HG03442 (cell line): ENCODE results near the gene OSBPL3.

Source experiments
- ATAC-seq: cut with Tn5 transposase; IDR thresholded peaks from one replicate; pipeline ENCODE4 v1.9.1; 2021; ENCODE audit warnings: mild to moderate bottlenecking, moderate library complexity; ENCODE audit not compliant: unreplicated experiment

Gene OSBPL3

DNA sequence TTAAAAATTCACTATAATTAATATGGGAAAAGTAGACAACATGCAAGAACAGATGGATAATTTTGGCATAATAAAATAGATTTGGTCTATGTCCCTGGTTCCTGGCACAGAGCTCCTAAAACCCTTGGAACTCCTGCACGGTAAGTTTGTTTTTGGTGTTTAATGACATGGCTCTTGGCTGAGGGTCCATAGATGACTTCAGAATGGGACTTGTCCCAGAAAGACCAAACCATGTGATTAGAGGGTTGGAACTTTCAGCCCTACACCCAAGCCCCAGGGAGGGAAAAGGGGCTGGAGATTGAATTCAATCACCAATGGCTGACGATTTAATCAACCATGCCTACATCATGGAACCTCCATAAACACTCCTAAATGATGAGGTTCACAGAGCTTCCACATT lies 210.1 kb downstream of the OSBPL3 start:
- no peak for ATAC-seq

DNA sequence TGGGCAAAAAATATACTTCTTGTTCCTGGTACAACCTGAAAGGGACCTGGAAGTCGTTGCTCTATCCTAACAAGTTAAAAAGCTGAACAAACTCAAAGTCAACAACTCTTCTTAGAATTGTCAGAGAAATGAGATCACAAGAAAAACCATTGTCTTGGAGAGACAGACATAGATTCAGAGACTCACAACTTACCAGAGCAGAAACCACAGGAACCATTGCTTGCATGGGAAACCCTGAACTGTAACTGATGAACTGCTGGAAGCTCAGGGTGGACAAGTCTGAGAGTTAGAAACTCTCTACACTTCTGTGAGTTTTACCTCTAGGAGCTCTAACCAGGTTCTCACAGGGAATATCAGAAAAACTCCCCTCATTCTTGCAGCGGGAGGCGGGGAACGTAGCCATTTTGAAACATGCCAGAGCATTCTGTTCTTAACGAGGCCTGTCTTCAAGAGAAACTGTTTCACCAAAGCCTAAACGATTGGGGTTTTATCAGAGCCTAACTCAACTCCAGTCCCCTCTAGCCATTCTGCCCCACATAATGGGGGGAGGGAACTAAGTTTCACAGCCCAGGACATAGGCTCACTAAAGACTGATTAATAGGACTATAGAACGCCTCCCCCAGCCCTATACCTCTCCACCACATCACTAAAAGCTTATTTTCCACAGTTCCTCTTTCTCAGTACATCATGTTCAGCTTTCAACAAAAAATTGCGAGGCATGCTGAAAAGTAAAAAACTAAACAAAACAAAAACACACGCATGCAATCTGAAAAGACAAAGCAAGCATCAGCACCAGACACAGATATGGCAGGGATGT lies 210.8 kb downstream of the OSBPL3 start:
- ATAC-seq = no peak

DNA sequence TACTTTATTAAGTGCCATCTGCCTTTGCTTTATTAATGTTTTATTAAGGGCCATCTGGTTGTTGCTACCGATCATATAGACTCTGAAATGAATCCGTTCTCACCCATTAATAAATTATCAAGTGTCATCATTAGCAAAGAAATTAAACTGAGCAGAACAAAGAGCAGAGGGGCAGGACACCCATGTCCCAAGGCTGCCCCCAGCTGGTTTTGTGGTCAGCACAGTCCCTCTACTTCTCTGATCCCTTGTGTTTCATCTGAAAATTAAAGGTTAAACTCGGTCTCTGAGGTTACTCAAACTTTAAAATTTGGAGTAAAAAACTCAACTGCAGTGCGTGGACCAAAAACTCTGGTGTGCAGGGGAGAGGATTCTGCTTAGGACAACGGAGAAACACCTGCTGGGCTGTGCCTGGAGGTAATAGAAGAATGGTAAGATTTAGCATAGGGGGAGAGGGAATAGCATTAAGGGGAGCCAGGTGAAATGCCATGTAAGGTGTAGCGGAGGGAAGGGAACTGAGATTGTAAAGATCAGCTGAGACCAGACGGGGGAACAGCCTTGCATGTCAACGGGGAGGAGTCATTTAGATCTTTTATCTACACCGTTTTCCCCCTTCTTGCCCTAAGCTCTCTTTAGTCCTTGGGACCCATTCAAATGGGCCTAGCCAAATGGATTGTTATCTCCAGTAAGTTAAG lies 212.0 kb downstream of the OSBPL3 start:
- no peak for ATAC-seq

DNA sequence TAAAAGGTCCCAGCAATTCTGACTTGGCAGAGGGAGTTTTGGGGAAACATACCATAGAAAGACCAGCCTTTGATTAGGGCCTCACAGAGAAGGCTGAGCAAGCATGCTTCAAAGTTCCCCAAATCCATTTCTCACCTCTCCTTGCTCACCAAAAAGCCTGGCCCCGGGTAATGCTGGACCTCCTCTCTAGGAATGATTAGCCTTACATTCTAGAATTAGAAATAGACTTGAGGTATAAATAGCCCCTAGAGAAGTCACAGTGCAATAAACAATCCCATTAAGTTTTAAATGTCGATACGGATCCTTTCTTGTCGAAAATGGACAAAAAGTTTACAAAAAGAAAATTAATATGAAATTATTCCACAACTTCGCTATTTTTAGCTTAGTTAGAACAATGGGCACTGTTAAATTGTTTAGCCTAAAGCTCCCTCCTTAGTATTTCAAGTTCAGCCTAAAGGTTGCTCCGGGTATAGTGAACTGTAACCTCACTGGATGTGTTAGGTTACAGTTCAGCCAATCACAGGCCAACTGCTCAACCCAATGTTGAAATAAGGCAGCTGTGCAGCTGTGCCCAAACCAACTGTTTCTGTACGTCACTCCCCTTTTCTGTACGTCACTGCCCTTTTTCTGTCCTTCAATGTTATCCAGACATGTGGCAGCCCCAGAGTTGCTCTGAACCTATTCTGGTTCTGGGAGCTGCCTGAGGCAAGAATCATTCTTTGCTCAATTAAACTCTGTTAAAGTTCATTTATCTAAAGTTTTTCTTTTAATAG lies 214.8 kb downstream of the OSBPL3 start:
- no peak for ATAC-seq

DNA sequence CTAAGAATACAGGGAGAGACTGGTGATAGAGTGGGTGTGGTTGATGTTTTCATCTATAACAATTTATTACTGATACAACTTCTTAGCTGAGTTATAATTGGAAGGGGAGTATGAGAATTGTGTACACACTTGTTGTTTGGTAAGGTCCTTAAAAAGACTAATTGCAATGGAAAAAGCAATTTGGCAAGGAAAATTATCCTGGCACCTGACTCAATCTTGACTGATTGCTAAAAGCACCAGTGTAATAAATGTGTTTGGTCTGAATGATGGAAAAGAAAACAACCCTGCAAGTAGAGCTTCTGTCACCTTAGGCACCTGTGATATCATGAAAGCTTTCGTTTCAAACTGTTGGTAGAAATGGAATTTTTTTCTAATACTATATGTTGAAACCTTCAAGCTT lies 216.0 kb downstream of the OSBPL3 start:
- ATAC-seq = no peak

DNA sequence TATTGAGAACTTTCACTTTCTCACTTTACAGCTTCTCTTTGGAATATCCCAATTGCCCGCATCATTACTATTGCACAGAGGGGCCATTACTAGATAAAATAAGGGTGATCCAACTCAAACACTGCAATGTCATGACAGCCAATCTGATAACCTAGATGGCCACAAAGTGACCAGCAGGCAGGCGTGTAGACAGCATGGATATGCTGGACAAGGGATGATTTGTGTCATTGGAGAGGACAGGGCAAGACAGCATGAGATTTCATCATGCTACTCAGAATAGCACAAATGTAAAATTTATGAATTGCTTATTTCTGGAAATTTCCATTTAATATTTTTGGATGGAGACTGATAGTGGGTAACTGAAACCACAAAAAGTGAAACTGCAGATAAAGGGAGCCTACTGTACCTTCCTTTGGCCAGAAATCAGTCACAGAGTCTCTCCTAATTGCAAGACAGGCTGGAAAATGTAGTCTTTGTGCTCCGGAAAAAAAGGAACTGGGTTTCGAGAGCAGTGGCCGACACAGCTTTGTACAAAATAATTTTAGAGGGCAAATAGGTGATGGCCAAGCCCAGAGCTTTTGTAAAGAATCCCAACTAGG lies 216.6 kb downstream of the OSBPL3 start:
- ATAC-seq = no peak

DNA sequence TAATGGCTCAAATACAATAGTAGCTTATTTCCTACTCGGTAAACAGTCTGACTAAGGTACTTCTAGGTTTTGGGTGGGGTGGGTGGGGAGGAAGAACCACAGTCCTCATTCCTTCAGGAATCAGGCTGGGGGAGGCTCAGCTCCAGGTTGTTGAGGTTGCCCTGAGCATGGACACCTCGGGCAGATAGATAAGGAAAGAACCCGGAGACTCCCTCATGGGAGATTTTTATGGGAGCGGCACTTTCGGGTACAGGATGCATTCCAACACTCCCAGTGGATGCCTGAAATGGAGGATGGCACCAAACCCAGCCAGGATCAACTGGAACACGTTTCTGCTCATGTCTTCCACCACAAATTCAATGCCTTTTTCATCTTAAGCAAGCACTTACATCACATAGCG lies 217.2 kb downstream of the OSBPL3 start:
- no peak for ATAC-seq

DNA sequence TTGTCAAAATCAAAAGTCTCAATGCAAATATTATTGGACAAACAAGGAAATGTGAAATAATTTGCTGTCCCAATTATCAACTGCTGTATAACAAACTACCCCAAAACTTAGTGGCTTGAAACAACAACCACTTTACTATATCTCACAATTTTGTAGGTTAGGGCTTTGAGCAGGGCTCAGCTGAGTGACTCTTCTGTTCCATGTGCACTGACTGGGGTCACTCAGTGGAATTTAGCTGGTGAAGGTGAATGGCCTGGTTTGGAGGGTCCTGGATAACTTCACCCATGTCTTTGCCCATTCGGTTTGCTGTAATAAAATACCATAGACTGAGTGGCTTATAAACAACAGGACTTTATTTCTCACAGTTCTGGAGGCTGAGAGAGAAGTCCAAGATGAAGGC lies 219.0 kb downstream of the OSBPL3 start:
- no peak for ATAC-seq

DNA sequence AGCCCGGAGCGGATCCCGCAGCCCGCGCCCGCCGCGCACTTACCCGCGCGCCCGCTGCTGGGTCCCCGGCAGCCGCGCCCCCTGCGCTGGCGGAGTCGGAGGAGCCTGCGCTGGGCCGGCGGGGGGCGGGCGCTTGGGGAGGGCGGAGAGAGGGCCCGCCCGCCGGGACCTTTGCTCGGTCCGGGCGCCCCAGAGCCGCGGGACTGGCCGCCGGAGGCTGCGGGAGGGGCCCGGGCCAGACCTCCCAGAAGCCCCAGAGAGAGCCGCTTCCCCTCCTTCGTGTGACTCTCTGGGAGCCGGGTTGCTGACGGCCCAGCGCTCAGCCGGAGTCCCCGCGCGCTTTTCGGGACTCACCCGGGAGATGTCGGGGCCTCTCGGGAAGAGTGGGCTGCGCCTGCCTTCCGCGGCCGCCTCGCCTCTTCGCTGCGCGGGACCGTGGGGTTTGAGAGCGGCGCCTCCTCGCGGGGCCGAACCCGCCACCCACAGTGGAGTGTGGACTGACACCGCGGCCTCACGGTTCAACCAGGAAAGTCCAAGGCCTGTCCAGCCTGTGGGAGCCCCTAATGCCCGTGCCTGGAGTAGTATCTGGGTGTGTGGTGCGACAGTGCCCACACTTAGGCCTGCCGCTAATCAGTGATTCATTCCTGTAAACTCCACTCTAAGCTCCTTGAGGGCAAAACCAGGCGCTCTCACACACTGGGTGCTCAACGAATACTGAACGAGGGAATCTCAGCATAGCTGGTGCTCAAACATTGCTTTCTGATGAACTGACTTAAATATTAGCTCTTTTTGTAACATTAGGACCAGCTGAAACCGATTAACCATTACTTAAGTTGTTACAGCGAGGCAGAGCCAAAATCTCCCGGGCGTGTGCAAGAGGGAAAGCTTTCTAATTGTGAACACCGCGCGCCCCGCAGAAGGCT lies 222.4 kb downstream of the OSBPL3 start, which contains the start of gene GSDME:
Gene GSDME (minus strand): TSS at position 112 of the 923 bp plus-strand sequence. CDS start 7,690 bp downstream, outside the sequence.
- peak; percentile 47 for ATAC-seq

DNA sequence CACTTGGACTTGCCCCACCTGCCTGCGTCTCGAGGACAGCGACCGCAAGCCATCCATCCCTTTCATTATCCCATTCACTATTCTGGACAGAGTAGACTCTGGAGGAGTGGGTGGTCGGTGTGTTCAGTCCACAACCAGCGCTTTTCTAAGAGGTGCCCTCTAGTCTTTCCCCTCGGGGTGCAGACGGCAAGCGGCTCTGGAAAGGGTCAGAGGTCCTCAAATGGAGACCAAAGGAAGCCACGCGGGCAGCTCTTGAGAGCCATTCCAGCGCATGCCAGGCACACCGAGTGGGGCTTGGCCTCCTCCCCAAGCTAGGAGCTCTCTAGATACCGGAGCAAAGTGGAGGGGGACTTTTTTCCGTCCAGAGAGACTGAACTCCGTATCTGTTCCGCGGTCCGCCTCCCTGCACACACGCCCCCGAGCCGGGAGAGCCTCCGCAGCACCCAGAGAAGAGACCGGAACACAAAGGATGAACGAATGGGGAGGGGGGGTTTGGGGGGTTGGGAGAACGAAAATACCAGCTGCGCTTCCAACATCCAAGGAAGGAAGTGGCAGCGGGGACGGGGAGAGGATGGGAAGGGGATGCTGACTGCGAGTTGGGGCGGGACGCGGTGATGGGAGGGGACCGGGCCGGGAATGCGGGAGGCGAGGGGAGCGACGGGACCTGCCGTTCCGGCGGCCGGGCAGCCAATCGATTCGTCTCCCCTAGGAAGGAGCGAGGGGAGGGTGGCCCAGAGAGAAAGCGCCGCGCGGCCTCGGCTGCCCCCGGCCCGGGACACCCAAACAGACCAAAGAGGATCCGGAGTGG lies 223.2 kb downstream of the OSBPL3 start:
- no peak for ATAC-seq

DNA sequence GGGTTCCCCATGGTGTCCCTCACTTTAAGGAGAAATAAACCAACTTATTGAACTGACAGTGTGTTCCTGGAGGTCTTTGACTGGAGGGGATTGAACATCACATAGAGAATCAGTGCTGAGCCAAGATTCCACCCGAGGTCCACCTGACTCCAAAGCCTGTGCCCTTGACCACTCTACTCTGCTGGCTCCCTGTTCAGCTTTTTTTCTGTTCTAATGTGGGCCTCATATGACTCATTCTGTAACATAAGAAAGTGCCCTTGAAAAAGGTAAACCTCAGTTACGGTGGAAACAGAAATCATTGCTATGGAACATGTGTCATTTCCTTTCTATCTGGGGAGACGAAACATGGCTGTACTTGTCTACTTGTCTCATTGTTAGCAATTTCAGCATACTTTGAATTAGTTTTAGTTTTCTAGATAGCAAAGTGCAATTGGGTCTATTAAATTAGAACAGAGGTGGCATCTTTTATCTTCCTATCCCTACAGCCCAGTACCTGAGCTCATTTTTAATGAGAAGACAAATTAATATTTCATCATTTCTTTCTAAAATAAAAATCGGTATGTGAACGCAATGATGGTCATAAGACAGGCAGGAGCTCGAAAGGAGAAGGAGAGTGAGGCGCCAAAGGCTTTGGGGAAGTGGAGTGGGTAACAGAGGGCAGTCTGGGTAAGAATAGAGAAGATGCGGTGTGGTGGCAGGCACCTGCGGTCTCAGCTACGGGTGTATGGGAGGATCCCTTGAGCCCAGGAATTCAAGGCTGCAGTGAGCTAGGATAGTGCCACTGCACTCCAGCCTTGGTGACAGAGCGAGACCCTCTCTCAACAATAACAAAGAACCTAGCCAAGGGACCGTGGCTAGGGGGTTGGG lies 224.2 kb downstream of the OSBPL3 start:
- ATAC-seq = peak; percentile 65

DNA sequence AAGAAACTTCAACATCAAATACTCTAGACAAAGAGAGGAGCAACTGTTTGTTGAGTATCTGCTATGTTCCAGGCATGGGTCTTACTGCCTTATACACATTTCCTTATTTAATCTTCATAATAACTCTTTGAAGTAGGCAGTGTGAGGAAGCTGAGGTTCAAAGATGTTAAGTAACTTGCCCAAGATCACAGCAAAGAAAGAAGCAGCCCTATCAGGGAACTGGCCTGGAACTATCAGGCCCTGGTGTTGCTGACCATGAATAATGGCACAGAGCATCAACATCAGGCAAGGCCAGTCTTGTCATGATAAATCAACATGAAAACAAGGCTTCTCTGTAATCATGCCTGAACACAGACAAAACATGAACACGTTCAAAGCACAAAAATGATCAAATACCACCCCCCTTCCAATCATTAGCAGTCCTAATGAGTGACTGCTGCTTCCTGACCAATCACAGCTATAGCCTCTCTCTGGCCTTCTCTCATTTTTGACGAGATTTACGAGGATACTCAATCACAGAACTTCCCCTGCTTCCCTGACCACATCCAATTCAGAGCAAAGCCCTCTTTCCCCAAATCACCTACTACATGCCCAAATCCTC lies 225.0 kb downstream of the OSBPL3 start:
- no peak for ATAC-seq

DNA sequence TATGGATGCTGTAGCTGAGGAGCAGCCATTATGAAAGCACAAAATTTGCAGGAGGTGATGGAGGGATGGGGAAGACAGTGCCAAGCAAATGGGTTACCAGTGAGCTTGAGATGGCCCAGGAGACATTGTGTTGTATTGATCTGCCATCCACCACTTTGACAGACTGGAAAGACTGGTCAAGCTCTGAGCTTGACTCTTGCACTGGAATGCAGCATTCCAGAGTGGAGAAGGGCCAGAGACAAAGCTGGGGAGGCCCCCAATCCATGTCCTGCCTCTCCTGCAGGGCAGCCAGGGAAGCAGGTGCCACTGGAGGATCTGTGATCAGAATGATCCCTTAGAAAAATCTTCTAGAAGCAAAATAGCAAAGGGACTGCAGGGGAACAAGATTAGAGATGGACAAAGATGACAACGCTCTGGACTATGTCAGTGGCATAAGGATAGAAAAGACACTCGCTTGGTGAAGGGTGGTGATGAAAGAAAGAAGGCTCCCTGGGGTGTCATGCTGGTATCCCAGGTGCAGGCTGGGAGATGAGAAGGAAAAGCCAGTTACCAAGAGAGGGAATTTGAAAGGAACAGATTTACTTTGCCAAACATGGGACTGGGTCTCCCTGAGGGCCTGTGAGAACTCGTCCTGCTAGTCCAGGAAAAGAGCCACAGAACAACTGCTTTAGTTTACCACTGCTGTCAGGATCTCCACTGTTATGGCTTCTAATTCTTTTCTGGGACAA lies 227.7 kb downstream of the OSBPL3 start:
- no peak for ATAC-seq

DNA sequence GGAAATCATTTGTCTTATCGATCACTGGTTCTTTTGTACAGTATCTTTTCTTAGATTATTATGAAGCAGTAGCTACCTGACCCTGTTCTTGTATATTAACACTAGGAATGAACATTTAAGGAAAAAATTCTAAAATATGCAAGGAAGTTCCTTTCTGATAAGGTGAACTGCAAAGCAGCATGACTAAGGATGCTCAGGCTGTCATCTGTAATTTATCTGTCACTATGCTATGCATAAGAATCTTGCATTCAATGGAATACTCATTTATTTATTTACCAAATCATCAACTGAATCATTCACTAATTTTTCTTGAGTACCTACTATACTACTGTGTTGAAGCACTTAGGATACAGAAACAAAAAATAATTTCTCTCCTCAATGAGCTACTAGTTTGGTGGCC lies 228.5 kb downstream of the OSBPL3 start:
- ATAC-seq = no peak

DNA sequence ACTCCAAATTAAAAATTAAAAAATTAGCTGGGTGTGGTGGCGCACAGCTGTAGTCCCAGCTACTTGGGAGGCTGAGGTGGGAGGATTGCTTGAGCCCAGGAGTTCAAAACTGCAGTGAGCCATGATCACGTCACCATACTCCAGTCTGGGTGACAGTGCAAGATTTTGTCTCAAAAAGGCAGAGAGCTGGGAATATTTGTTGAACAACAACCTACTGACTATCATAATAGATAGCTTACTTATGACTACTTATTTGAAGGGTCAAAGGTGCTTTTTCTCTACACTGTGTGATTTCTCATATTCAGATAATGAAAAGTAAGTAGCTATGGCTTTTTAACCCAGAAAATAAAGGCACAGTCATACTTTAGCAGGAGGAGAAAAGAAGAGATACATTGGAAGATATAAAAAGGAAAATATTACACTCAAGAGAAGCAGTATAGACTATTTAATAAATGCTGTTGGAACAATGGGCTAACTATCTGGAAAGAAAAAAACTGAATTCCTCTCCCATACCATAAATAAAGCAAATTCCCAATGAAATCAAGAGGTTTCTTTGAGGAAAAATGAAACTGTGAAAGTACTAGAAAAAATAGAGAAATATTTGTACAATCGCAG lies 229.4 kb downstream of the OSBPL3 start:
- ATAC-seq = no peak

DNA sequence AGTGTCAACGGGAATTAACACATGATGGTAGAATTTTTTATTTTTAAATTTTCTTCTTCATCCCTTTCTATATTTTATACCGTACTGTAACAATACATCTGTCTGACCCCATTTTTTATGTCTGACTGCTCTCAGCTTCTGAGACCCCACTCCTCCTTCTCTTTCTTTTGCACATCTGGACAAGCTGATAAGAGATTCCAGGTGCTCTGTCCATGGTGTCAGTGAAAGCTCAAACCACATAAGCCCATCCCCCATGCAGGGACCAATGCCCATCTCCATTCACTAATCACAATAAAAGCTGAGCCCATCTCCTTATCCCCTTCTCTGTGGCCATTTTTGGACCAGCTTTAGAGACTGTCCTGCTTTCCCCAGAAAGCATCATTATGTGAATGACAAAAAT lies 231.5 kb downstream of the OSBPL3 start:
- no peak for ATAC-seq
